KMS-11 (cell line): Measurements from ENCODE around the gene KCNG4.

Experiments used
- H2AFZ ChIP-seq: fragments of 200-600 bp; sonication (generic); 2 replicates; pipeline ENCODE4 v1.6.1; 2016; ENCODE audit warnings: antibody characterized with exemption, mixed run types, low read depth
- H3K27ac ChIP-seq: fragments of 200-600 bp; sonication (generic); 2 replicates; pipeline ENCODE4 v1.6.1; 2016; ENCODE audit warnings: mild to moderate bottlenecking, mixed run types
- H3K27me3 ChIP-seq: fragments of 200-600 bp; sonication (generic); 2 replicates; pipeline ENCODE4 v1.6.1; 2017; ENCODE audit warnings: mild to moderate bottlenecking, low read depth, mixed run types, moderate library complexity; ENCODE audit not compliant: insufficient read depth
- H3K36me3 ChIP-seq: fragments of 200-600 bp; sonication (generic); 2 replicates; pipeline ENCODE4 v1.6.1; 2017; ENCODE audit warnings: mild to moderate bottlenecking, mixed run types; ENCODE audit not compliant: insufficient read depth
- H3K4me1 ChIP-seq: fragments of 200-600 bp; sonication (generic); 2 replicates; pipeline ENCODE4 v1.6.1; 2016; ENCODE audit warnings: mild to moderate bottlenecking, low read depth, mixed run types; ENCODE audit not compliant: poor library complexity, severe bottlenecking
- H3K4me2 ChIP-seq: fragments of 200-600 bp; sonication (generic); 2 replicates; pipeline ENCODE4 v1.7.0; 2016; ENCODE audit warnings: mild to moderate bottlenecking, mixed run types
- H3K4me3 ChIP-seq: fragments of 200-600 bp; sonication (generic); IDR thresholded peaks from 2 replicates; pipeline ENCODE4 v1.6.1; 2017; ENCODE audit warnings: low read depth, low read length, mixed read lengths; ENCODE audit not compliant: insufficient read depth
- H3K79me2 ChIP-seq: fragments of 200-600 bp; sonication (generic); 2 replicates; pipeline ENCODE4 v1.6.1; 2016; ENCODE audit warnings: low read depth, mixed run types; ENCODE audit not compliant: insufficient read depth
- H3K9ac ChIP-seq: fragments of 200-600 bp; sonication (generic); 2 replicates; pipeline ENCODE4 v1.6.1; 2016; ENCODE audit warnings: mild to moderate bottlenecking, mixed run types
- H4K20me1 ChIP-seq: fragments of 200-600 bp; sonication (generic); 2 replicates; pipeline ENCODE4 v1.6.1; 2016; ENCODE audit warnings: mild to moderate bottlenecking, mixed run types; ENCODE audit not compliant: insufficient read depth
- TF ChIP-seq, protein P1 (sequence below): fragments of 200-600 bp; sonication (generic); conservative IDR thresholded peaks from 2 replicates; pipeline ENCODE4 v1.6.1; 2017; ENCODE audit warnings: low read depth, mild to moderate bottlenecking, antibody characterized with exemption, low read length, moderate library complexity, mixed read lengths

The KCNG4 gene

DNA sequence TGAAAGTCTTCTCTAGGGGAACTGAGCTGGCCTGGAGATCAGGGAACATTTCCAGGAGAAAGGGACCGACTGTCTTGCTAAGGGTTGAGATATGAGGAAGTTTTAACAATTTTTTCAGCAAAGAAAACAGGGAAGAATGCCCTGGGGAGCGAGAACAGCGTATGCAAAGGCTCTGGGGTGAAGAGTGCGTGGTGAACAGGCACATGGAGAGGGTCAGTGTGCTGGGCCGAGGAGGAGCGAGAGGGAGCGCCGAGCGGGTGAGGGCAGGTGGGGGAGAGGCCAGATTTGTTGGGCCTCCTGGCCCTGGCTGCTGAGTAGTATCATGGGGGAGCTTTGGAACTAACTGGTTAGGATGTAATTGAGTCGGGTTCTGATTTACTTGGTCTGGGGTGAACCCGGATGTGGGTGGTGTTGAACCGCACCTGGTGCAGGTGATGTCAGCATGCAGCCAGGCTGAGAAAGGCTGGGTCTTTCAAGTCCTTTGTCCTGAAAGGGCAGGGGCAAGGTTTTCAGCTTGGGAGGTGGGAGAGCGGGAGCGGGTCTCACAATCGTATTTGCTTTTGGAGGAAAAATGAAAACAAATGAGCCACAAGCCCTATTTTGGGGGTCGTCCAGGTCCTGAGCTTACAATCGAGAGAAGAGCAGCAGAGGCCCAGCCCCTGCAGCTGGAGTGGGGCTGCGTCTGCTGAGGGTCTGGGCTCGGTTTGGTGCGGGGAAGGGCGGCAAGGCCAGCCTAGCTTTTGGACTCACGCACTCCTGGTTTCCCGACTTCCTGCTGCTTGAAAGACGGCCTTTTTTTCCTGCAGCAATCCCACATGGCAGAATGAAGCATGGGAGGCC is 43.7 kb upstream of the KCNG4 start:
- Histone ChIP-seq H3K27me3 (peaks cover 87% of the 10 kb centered on the region), H3K27ac (no peak overlapping the region), H3K36me3 (no peaks in the 10 kb centered on the region), H3K9ac (no peak overlapping the region), H3K79me2 (no peaks in the 10 kb centered on the region), H3K4me1 (no peaks in the 10 kb centered on the region), H3K4me3 (no peak overlapping the region), H4K20me1 (no peaks in the 10 kb centered on the region), H3K4me2 (no peak overlapping the region), H2AFZ (no peak overlapping the region)
- TF ChIP-seq, protein P1, sequence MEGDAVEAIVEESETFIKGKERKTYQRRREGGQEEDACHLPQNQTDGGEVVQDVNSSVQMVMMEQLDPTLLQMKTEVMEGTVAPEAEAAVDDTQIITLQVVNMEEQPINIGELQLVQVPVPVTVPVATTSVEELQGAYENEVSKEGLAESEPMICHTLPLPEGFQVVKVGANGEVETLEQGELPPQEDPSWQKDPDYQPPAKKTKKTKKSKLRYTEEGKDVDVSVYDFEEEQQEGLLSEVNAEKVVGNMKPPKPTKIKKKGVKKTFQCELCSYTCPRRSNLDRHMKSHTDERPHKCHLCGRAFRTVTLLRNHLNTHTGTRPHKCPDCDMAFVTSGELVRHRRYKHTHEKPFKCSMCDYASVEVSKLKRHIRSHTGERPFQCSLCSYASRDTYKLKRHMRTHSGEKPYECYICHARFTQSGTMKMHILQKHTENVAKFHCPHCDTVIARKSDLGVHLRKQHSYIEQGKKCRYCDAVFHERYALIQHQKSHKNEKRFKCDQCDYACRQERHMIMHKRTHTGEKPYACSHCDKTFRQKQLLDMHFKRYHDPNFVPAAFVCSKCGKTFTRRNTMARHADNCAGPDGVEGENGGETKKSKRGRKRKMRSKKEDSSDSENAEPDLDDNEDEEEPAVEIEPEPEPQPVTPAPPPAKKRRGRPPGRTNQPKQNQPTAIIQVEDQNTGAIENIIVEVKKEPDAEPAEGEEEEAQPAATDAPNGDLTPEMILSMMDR = no peak

GRCh38 chr16:84282533-84282932 is 42.7 kb upstream of the KCNG4 start:
- Histone ChIP-seq H3K27me3 (peaks cover 87% of the 10 kb centered on the region), H3K79me2 (no peaks in the 10 kb centered on the region)

DNA sequence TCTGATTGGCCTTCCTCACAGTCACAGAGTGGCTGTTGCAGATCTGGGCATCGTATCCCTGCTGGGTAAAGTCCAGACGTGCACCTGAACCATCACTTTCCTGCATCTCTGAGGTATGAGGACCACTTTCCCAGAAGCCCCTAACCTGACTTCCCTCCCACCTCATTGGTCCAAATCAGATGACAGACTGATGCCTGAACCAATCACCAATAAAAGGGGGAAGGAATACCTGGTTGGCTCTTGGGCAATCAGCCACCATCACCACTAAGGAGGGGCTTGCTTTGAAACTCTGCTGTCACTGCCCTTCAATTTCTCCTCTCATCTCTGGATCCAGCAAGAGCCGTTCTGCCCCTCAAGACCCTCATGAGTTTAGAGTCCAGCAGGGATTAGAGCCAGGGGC is 41.3 kb upstream of the KCNG4 start:
- no peaks in the 10 kb centered on the region for H3K79me2 ChIP-seq
- H3K27ac ChIP-seq = no peak overlapping the region
- H3K4me3 ChIP-seq = no peak overlapping the region
- H4K20me1 ChIP-seq = no peaks in the 10 kb centered on the region
- no peaks in the 10 kb centered on the region for H3K4me1 ChIP-seq
- no peak overlapping the region for H2AFZ ChIP-seq
- peaks cover 78% of the 10 kb centered on the region for H3K27me3 ChIP-seq
- H3K9ac ChIP-seq = no peak overlapping the region
- TF ChIP-seq, protein P1 = no peak
- no peak overlapping the region for H3K4me2 ChIP-seq
- no peaks in the 10 kb centered on the region for H3K36me3 ChIP-seq

More at GRCh38 chr16:84282533-84282932, 42.7 kb upstream of the KCNG4 start:
- TF ChIP-seq, protein P1 = no peak
- H3K36me3 ChIP-seq = no peaks in the 10 kb centered on the region
- no peak overlapping the region for H3K4me3 ChIP-seq
- H3K4me2 ChIP-seq = no peak overlapping the region
- H3K27ac ChIP-seq = no peak overlapping the region
- no peak overlapping the region for H3K9ac ChIP-seq
- H4K20me1 ChIP-seq = no peaks in the 10 kb centered on the region
- no peaks in the 10 kb centered on the region for H3K4me1 ChIP-seq
- no peak overlapping the region for H2AFZ ChIP-seq

DNA sequence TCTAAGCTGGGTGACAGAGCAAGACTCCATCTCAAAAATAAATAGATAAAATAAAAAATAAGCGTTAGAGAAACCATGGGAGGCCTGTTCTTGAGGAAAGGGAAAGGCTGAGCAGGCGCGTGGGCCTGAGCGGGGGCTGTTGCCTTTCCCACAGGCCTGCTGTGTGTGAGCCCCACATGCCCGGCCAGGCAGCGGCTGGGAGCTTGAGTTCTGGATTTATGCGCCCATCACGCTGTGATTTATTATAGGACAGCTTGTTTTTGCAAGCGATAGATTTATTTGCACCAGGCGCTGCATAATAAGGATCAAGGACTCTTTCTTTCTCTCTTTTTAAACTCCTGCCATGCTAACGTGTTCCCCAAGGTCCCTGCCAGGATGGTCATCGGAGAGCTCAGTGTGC is 40.1 kb upstream of the KCNG4 start:
- Histone ChIP-seq H3K4me1 (no peaks in the 10 kb centered on the region), H3K36me3 (no peaks in the 10 kb centered on the region), H3K9ac (no peak overlapping the region), H3K79me2 (no peaks in the 10 kb centered on the region), H3K4me2 (no peak overlapping the region), H3K4me3 (no peak overlapping the region), H3K27me3 (peaks cover 69% of the 10 kb centered on the region), H3K27ac (no peak overlapping the region), H4K20me1 (no peaks in the 10 kb centered on the region), H2AFZ (no peak overlapping the region)
- TF ChIP-seq, protein P1 = no peak
